Mammary epithelial cell (primary cell): ENCODE measurements around the gene MAPRE2.

ENCODE experiments used
- CTCF ChIP-seq, 2 donors: IDR thresholded peaks in 1 of 2; conservative IDR thresholded peaks in 1 of 2; 2 replicates each; pipeline ENCODE4 v1.5.1; 2011 to 2012; ENCODE audit warnings: inconsistent platforms in 2 of 2, low read length in 2 of 2, mild to moderate bottlenecking in 2 of 2, control low read depth in 1 of 2, low read depth in 1 of 2; ENCODE audit not compliant: insufficient read depth in 1 of 2; ENCODE audit errors: extremely low read depth in 1 of 2
- EZH2 ChIP-seq: IDR thresholded peaks from 2 replicates; pipeline ENCODE4 v1.6.1; 2012; ENCODE audit warnings: low read length, inconsistent platforms, borderline replicate concordance

- TF ChIP-seq CTCF (conservative IDR thresholded peaks at IDR 0.05 in 1 of 2, IDR thresholded peaks at IDR 0.05 in 1 of 2; ENCODE audit: extremely low read depth in 1 of 2, insufficient read depth in 1 of 2, low read depth in 1 of 2, low read length in 2 of 2) (no peak), EZH2 (no peak)
These were observed 79.8 kb downstream of the MAPRE2 start for GRCh38 chr18:35121038-35121437.
